ENCODE measurements around the gene S1PR2. TPM values are rescaled to one million over a fixed set of nuclear protein-coding genes. Genes with fewer than 3 reads are reported as not detected.

Gene S1PR2
- total RNA-seq, 4 donors from 2014 or later = 0.80 to 7.1 (median 3.5) TPM

- Histone ChIP-seq H3K4me3 (no peak overlapping the region), H3K27ac (no peak overlapping the region), H3K4me1 (peaks cover 6 to 12% (median 7%) of the 10 kb centered on the region in 4 donors), H3K36me3 (peaks cover 0 to 37% (median 6%) of the 10 kb centered on the region in 4 donors), H3K27me3 (no peaks in the 10 kb centered on the region), H3K9me3 (no peaks in the 10 kb centered on the region)
- no peak for TF ChIP-seq POLR2AphosphoS5 (IDR thresholded peaks at IDR 0.05)
- TF ChIP-seq EP300 (IDR thresholded peaks at IDR 0.05; ENCODE audit: low read depth) = no peak
- TF ChIP-seq CTCF (IDR thresholded peaks at IDR 0.05) = no peak
- no peak for TF ChIP-seq POLR2A (IDR thresholded peaks at IDR 0.05)
- 79 to 80% methylated on average over 4 to 9 of the region's 9 CpGs for whole genome bisulfite sequencing, 2 donors (ENCODE audit: low coverage in 1 of 2)
- DNase-seq = no peak
- in situ Hi-C loops (cut with MboI; ENCODE audit: low pct_ligation_motif_present in 1 of 4, low pct_unique_long_range_greater_than_20kb in 1 of 4, low sequenced_read_pairs in 3 of 4) = loop anchor here in 1 of 4 donors (5.0 kb wide), 1 partner anchor 130 kb away; no protein-coding TSS in a partner anchor
- intact Hi-C loops (cut with DNase I; ENCODE audit: low total_unique reads) = no loop called here
These were observed 26.0 kb upstream of the S1PR2 start for GRCh38 chr19:10256970-10257615.

- Histone ChIP-seq H3K4me1 (peaks cover 6 to 12% (median 7%) of the 10 kb centered on the region in 4 donors), H3K27ac (no peak overlapping the region), H3K9me3 (no peaks in the 10 kb centered on the region), H3K36me3 (peaks cover 0 to 37% (median 6%) of the 10 kb centered on the region in 4 donors), H3K27me3 (no peaks in the 10 kb centered on the region), H3K4me3 (no peak overlapping the region)
- in situ Hi-C loops (cut with MboI; ENCODE audit: low pct_ligation_motif_present in 1 of 4, low pct_unique_long_range_greater_than_20kb in 1 of 4, low sequenced_read_pairs in 3 of 4) = loop anchor here in 1 of 4 donors (5.0 kb wide), 1 partner anchor 131 kb away; no protein-coding TSS in a partner anchor
- TF ChIP-seq EP300 (IDR thresholded peaks at IDR 0.05; ENCODE audit: low read depth) = no peak
- TF ChIP-seq POLR2AphosphoS5 (IDR thresholded peaks at IDR 0.05) = no peak
- no peak for TF ChIP-seq POLR2A (IDR thresholded peaks at IDR 0.05)
- no peak for TF ChIP-seq CTCF (IDR thresholded peaks at IDR 0.05)
- intact Hi-C loops (cut with DNase I; ENCODE audit: low total_unique reads) = no loop called here
- no peak for DNase-seq
- 91% methylated on average over 18 of the region's 18 CpGs; no CpG with 5 or more reads in 1 of the 2 donors for WGBS, 2 donors (ENCODE audit: low coverage in 1 of 2)
These were observed 25.4 kb upstream of the S1PR2 start for GRCh38 chr19:10256551-10256950.

GRCh38 chr19:10255358-10255757, 24.2 kb upstream of the S1PR2 start:
- WGBS, 2 donors (ENCODE audit: low coverage in 1 of 2) = 84 to 100% methylated on average over 1 to 2 of the region's 2 CpGs
- peaks cover 0 to 37% (median 6%) of the 10 kb centered on the region in 4 donors for H3K36me3 ChIP-seq
- TF ChIP-seq POLR2AphosphoS5 (IDR thresholded peaks at IDR 0.05) = no peak
- TF ChIP-seq CTCF (IDR thresholded peaks at IDR 0.05) = no peak
- no peak for TF ChIP-seq POLR2A (IDR thresholded peaks at IDR 0.05)
- no peak for TF ChIP-seq EP300 (IDR thresholded peaks at IDR 0.05; ENCODE audit: low read depth)
- H3K4me1 ChIP-seq = peaks cover 6 to 17% (median 17%) of the 10 kb centered on the region in 4 donors
- no peaks in the 10 kb centered on the region for H3K27me3 ChIP-seq
- H3K27ac ChIP-seq = no peak overlapping the region
- intact Hi-C loops (cut with DNase I; ENCODE audit: low total_unique reads) = no loop called here
- DNase-seq = no peak
- H3K4me3 ChIP-seq = no peak overlapping the region
- H3K9me3 ChIP-seq = no peaks in the 10 kb centered on the region
- in situ Hi-C loops (cut with MboI; ENCODE audit: low pct_ligation_motif_present in 1 of 4, low pct_unique_long_range_greater_than_20kb in 1 of 4, low sequenced_read_pairs in 3 of 4) = loop anchor here in 1 of 4 donors (5.0 kb wide), 1 partner anchor 132 kb away; no protein-coding TSS in a partner anchor

DNA sequence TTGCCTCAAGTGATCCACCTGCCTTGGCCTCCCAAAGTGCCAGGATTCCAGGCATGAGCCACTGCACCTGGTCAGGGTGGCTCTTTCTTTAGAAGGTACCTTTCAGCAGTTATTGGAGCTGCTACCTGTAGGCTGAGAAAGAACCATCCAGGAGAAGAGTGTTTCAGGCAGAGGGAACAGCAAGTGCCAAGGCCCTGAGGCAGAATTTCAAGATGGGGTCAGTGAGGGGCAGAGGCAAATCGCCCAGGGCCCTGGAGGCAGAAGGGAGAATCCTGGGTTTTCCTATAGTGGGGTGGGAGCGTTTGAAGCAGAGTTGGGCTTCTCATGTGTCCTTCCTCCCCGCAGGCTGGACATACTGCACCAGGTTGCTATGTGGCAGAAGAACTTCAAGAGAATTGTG, 23.1 kb upstream of the S1PR2 start:
- in situ Hi-C loops (cut with MboI; ENCODE audit: low pct_ligation_motif_present in 1 of 4, low pct_unique_long_range_greater_than_20kb in 1 of 4, low sequenced_read_pairs in 3 of 4) (no loop called here), intact Hi-C loops (cut with DNase I; ENCODE audit: low total_unique reads) (no loop called here)
- no peaks in the 10 kb centered on the region for H3K27me3 ChIP-seq
- peaks cover 0 to 37% (median 6%) of the 10 kb centered on the region in 4 donors for H3K36me3 ChIP-seq
- TF ChIP-seq CTCF (IDR thresholded peaks at IDR 0.05) = no peak
- no peak for TF ChIP-seq POLR2AphosphoS5 (IDR thresholded peaks at IDR 0.05)
- no peak for TF ChIP-seq POLR2A (IDR thresholded peaks at IDR 0.05)
- TF ChIP-seq EP300 (IDR thresholded peaks at IDR 0.05; ENCODE audit: low read depth) = no peak
- H3K27ac ChIP-seq = no peak overlapping the region
- peaks cover 6 to 22% (median 18%) of the 10 kb centered on the region in 4 donors for H3K4me1 ChIP-seq
- H3K4me3 ChIP-seq = no peak overlapping the region
- DNase-seq = no peak
- no peaks in the 10 kb centered on the region for H3K9me3 ChIP-seq
- WGBS, 2 donors (ENCODE audit: low coverage in 1 of 2) = 96 to 100% methylated on average over 1 to 3 of the region's 3 CpGs

Measured in transverse colon (tissue), 4 donors.